Medulla oblongata (tissue), 1 donor: ENCODE results near the gene SUSD1.
A peak's percentile ranks its signal among the peaks of the same experiment; 100 is the strongest.
"Not testable (repeated sequence)": the region's sequence is repeated elsewhere in the genome, so short reads cannot be mapped to it uniquely, and the experiment has no call there.

Experiments used
- DNase-seq: peaks from one replicate; pipeline ENCODE4 v3.0.0-alpha.2; 2015; ENCODE audit errors: extremely low spot score

The SUSD1 gene

GRCh38 chr9:112130347-112130746, 44.8 kb downstream of the SUSD1 start:
- DNase-seq, result no peak

GRCh38 chr9:112129246-112129645, 45.9 kb downstream of the SUSD1 start:
- no peak for DNase-seq

DNA sequence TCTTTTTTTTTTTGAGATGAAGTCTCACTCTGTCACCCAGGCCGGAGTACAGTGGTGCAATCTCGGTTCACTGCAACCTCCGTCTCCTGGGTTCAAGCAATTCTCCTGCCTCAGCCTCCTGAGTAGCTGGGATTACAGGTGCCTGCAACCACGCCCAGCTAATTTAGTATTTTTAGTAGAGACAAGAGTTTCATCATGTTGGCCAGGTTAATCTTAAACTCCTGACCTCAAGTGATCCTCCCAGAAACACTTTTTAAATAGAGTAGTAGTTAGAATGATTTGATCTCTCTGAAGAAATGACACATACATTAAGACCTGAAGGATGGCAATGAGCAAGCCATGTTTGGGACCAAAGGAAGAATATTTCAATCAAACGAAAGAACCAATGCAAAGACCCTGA, 46.7 kb downstream of the SUSD1 start:
- DNase-seq, result not testable (repeated sequence)

GRCh38 chr9:112127281-112127680, 47.8 kb downstream of the SUSD1 start:
- DNase-seq, result no peak

- DNase-seq, result no peak
Measured at GRCh38 chr9:112125951-112126388, 49.1 kb downstream of the SUSD1 start.

GRCh38 chr9:112124156-112124555, 50.9 kb downstream of the SUSD1 start:
- no peak for DNase-seq

DNA sequence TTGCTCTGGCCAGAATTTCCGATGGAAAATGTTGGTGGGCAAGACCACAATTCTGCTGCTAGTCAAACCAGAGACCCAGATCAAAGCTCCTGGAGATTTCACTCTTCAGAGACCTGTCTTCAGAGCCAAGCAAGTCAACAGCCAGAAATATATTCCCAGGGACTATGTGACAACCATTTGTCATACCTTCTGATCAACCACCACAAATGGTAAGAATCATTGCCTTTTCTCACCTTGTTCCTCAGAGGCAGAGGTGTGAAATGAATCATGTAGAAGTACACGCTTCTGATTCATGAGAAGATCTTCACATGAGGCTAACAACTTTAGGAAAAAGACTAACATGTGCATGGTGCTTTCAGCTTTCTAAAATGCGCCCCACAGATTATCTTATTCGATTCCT, 53.5 kb downstream of the SUSD1 start:
- no peak for DNase-seq

DNA sequence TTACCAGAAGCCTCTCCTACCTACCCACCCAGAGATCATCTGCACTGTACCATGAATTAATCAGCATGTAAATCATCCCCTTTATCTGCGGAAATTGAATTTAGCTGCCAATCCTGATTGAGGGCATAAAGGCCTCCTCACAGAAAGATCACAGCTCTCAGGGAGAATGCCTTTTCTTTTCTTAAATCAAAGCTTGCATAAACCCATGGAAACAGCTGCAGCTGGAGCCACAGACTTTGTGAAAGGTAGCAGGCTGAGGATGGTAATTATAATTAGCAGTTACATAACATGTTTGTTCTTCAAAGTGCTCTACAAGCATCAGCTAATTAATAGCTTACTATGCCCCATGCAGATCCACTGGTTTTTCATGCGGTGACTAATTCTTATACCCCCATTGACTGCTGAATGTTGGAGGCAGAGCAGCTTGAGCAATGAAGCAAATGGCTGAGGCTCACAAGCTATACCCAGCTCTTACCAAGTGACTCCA, 54.6 kb downstream of the SUSD1 start:
- DNase-seq, result no peak

- no peak for DNase-seq
Measured at GRCh38 chr9:112120030-112120341, 55.1 kb downstream of the SUSD1 start.

GRCh38 chr9:112119225-112120029, 55.7 kb downstream of the SUSD1 start:
- no peak for DNase-seq

DNA sequence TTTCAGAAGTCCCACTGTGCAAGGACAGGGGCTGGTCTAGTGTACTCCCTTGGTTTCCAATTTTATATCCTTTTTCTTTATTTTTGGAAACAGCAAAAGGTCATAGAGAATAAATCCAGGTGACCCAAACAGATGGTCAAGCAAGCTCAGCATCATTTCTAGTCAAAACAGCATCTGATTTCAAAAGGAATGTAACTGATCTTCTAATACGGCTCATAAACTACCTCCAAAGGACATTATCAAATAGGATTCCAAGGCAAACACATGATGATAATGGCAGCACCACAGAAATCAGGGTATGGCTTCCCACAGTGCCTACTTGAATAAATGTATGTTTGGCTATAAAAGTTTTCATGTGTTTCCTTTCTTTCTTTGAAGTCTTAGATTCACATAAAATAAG, 57.1 kb downstream of the SUSD1 start:
- DNase-seq, result no peak

DNA sequence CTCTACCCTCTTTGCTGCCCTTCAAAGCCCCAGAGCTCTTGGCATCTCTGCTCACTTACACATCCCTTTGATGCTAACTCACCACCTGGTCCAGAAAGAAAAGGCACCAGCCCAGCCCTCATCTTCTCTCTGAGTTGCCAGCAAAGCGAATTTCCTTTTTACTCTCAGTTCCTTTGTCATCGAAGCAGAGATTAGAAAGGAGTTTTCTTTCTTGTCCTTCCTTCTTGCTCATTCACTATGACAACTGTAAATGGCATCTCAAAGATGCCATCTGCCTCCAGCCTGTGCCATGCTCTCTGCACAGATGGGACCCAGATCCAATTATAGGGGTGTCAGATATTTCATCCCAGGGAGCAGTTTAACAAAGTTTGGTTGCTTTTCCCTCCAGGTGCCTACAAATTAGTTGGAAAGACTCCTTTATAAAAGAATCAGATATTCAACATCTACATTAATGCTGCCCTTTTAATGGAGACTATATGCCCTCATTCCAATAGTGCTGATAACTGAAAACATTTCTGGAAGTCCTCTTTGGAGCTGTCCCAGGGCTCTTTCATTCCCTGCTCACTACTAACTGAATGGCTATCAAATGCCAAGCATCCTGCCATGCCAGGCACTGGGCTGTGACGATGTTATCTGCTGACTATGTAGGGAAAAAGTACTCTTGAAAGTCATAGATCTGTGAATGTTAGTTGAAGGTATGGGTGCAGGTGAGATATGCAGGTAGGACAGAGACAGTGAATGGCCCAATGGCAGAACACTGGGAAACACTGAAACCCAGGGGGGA, 58.9 kb downstream of the SUSD1 start:
- no peak for DNase-seq

DNA sequence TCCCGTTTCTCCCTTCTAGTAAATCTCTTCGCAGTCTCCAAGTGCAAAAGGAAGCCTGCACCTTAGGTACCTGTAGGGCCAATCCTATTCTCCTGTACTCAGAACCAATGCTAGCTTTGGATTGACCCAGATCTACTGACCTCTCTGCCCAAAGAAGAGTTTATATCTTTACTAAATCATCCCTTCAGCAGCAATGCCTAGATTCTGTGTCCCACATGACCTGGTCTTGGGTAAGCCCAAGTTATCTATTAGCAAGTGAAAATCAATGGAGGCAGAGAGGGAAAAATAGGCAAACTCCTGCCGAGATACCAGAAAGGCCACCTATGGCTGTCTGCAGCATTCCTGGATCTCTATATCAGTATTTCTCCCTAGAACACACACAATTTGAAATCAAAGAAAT, 60.0 kb downstream of the SUSD1 start:
- no peak for DNase-seq

DNA sequence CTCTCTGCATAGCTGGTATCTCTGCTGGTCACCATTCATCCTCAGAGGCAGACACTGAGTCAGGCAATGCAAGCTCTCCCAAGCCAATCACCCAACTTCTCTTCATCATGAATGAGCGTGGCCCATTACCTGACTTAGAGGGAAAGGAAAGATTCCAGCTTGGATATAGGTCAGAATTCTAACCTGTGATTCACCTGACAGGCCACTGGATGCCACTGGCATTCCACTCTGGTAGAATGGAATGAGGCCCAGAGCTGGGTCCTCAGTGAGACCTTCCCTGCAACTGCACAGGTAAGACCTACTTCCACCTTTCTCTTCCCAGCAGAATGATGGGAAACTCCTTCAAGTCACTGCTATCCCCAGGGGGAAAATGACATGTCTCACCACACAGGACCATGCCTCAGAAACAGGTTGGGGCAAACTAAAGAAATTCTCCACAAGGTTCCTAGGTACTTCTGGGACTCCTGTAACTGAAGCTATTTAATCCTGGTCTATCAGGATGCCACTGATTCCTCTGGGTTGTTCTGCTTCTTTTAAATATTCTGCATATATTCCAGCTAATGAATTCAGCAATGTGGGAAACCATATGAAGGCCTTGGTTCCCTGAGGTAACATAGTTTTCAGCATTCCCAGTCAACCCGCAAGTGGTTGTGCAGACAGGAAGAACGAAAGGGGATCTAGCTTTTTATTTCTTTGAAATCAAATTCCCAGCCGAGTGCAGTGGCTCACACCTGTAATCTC, 62.0 kb downstream of the SUSD1 start:
- no peak for DNase-seq

DNA sequence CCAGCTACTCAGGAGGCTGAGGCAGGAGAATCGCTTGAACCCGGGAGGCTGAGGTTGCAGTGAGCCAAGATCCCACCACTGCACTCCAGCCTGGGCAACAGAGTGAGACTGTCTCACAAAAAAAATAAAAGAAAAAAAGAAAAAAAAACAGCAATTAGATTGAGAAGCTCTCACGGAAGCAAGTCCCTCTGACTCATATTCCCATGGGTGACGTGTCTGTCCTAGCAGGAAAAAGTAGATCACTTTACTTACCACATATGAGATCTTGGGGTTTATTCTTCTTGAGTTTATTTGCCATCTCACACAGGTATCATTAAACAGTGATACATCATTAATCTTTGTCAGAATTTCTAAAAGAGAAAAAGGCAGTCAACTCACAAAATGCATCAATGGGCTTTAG, 62.6 kb downstream of the SUSD1 start:
- DNase-seq, result no peak

GRCh38 chr9:112111461-112111860, 63.6 kb downstream of the SUSD1 start:
- DNase-seq, result no peak

- DNase-seq, result no peak
Measured at GRCh38 chr9:112110777-112111113, 64.4 kb downstream of the SUSD1 start.

GRCh38 chr9:112110094-112110776, 64.9 kb downstream of the SUSD1 start:
- DNase-seq, result no peak

DNA sequence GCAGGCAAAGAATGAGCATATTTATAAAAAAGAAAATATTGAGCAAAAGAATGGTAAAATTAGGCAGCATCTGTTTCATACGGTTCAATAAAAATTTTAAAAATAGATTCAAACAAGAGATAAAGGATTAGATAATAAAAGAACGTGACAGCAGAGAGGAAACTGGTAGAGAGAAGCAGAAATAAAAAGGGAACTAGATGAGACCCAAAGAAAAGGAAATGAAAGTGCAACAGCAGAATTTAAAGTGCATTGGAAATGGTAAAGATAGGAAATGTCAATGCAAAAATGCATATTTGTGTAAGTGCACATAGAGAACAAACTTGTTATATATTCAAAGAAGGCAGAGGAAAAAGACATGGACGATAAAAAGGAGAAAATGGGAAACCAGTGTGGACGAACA, 70.2 kb downstream of the SUSD1 start:
- DNase-seq, result peak; percentile 34

- DNase-seq, result no peak
Measured at GRCh38 chr9:112104401-112104800, 70.7 kb downstream of the SUSD1 start.

GRCh38 chr9:112103405-112103804, 71.7 kb downstream of the SUSD1 start:
- DNase-seq, result no peak
